KOPT-K1 (cell line): ENCODE data around the gene QRFP.

Experiments
- H3K27ac ChIP-seq: fragments of 200-600 bp; sonication (generic); 2 replicates; pipeline ENCODE4 v1.5.1; 2016; ENCODE audit warnings: antibody characterized with exemption, mild to moderate bottlenecking, low read depth, low read length; ENCODE audit not compliant: poor library complexity, severe bottlenecking
- H3K36me3 ChIP-seq: fragments of 200-600 bp; sonication (generic); 2 replicates; pipeline ENCODE4 v1.5.1; 2017; ENCODE audit warnings: antibody characterized with exemption, mild to moderate bottlenecking, low read length, moderate library complexity; ENCODE audit not compliant: insufficient read depth
- H3K9me3 ChIP-seq: fragments of 200-600 bp; sonication (generic); 2 replicates; pipeline ENCODE4 v1.5.1; 2017; ENCODE audit warnings: antibody characterized with exemption, low read length, mild to moderate bottlenecking; ENCODE audit not compliant: insufficient read depth, poor library complexity, severe bottlenecking

The QRFP gene

GRCh38 chr9:130925050-130925678 lies 28.6 kb upstream of the QRFP start:
- H3K36me3 ChIP-seq = no peaks in the 10 kb centered on the region
- H3K9me3 ChIP-seq = no peaks in the 10 kb centered on the region
- no peak overlapping the region for H3K27ac ChIP-seq

GRCh38 chr9:130924448-130924788 lies 27.8 kb upstream of the QRFP start:
- H3K9me3 ChIP-seq = no peaks in the 10 kb centered on the region
- no peaks in the 10 kb centered on the region for H3K36me3 ChIP-seq
- H3K27ac ChIP-seq = no peak overlapping the region

GRCh38 chr9:130923611-130924447 lies 27.2 kb upstream of the QRFP start:
- Histone ChIP-seq H3K36me3 (no peaks in the 10 kb centered on the region), H3K27ac (no peak overlapping the region), H3K9me3 (no peaks in the 10 kb centered on the region)

- no peaks in the 10 kb centered on the region for H3K36me3 ChIP-seq
- no peak overlapping the region for H3K27ac ChIP-seq
- no peaks in the 10 kb centered on the region for H3K9me3 ChIP-seq
Observed at GRCh38 chr9:130922893-130923610, 26.4 kb upstream of the QRFP start.

- H3K36me3 ChIP-seq = no peaks in the 10 kb centered on the region
- no peaks in the 10 kb centered on the region for H3K9me3 ChIP-seq
- H3K27ac ChIP-seq = no peak overlapping the region
Observed at GRCh38 chr9:130921989-130922892, 25.6 kb upstream of the QRFP start.

GRCh38 chr9:130921300-130921988 lies 24.8 kb upstream of the QRFP start:
- H3K27ac ChIP-seq = no peak overlapping the region
- H3K36me3 ChIP-seq = no peaks in the 10 kb centered on the region
- H3K9me3 ChIP-seq = no peaks in the 10 kb centered on the region

- Histone ChIP-seq H3K9me3 (no peaks in the 10 kb centered on the region), H3K36me3 (no peaks in the 10 kb centered on the region), H3K27ac (no peak overlapping the region)
Observed at GRCh38 chr9:130920762-130921299, 24.2 kb upstream of the QRFP start.

- no peak overlapping the region for H3K27ac ChIP-seq
- H3K36me3 ChIP-seq = no peaks in the 10 kb centered on the region
- H3K9me3 ChIP-seq = no peaks in the 10 kb centered on the region
Observed at GRCh38 chr9:130920233-130920632, 23.6 kb upstream of the QRFP start.

GRCh38 chr9:130919559-130920145 lies 23.0 kb upstream of the QRFP start:
- no peak overlapping the region for H3K27ac ChIP-seq
- H3K9me3 ChIP-seq = no peaks in the 10 kb centered on the region
- H3K36me3 ChIP-seq = no peaks in the 10 kb centered on the region

- Histone ChIP-seq H3K27ac (no peak overlapping the region), H3K36me3 (no peaks in the 10 kb centered on the region), H3K9me3 (no peaks in the 10 kb centered on the region)
Observed at GRCh38 chr9:130918826-130919558, 22.4 kb upstream of the QRFP start.

GRCh38 chr9:130918101-130918825 lies 21.7 kb upstream of the QRFP start:
- H3K36me3 ChIP-seq = no peaks in the 10 kb centered on the region
- no peak overlapping the region for H3K27ac ChIP-seq
- no peaks in the 10 kb centered on the region for H3K9me3 ChIP-seq

GRCh38 chr9:130917168-130917960 lies 20.8 kb upstream of the QRFP start:
- no peak overlapping the region for H3K27ac ChIP-seq
- H3K36me3 ChIP-seq = no peaks in the 10 kb centered on the region
- no peaks in the 10 kb centered on the region for H3K9me3 ChIP-seq
